ENCODE measurements around the gene MSI2.

GRCh38 chr17:57456622-57457021, 200.3 kb downstream of the MSI2 start:
- TF ChIP-seq CTCF (IDR thresholded peaks at IDR 0.05) (no peak), POLR2A (IDR thresholded peaks at IDR 0.05) (no peak)

Data from adrenal gland (tissue), 5 donors.